ENCODE data around the gene OLIG3.
A peak's percentile ranks its signal among the peaks of the same experiment; 100 is the strongest.

The OLIG3 gene

GRCh38 chr6:137531376-137532092 is 37.3 kb upstream of the OLIG3 start:
- ChIA-PET CTCF (interaction anchor here (0.5 kb wide), 1 partner anchor 124 kb away, joined by 4 read pairs; no protein-coding TSS in a partner anchor), POLR2A (no interaction called here)
- no peak overlapping the region for H3K27ac ChIP-seq (ENCODE audit: extremely low read depth, low read depth, low read length)
- TF ChIP-seq ZNF175 (tag by site-specific recombination; IDR thresholded peaks at IDR 0.05) (no peak), ZNF658 (tag by site-specific recombination; IDR thresholded peaks at IDR 0.05) (no peak), HOXC10 (CRISPR knock-in tag; IDR thresholded peaks at IDR 0.05) (no peak), ZBTB49 (tag by site-specific recombination; IDR thresholded peaks at IDR 0.05; ENCODE audit: low read depth) (no peak), ZNF473 (tag by site-specific recombination; IDR thresholded peaks at IDR 0.05) (no peak), KLF9 (tag by site-specific recombination; IDR thresholded peaks at IDR 0.05; ENCODE audit: low read depth) (no peak), ZNF747 (tag by site-specific recombination; IDR thresholded peaks at IDR 0.05) (no peak)
- TF ChIP-seq, protein P1, sequence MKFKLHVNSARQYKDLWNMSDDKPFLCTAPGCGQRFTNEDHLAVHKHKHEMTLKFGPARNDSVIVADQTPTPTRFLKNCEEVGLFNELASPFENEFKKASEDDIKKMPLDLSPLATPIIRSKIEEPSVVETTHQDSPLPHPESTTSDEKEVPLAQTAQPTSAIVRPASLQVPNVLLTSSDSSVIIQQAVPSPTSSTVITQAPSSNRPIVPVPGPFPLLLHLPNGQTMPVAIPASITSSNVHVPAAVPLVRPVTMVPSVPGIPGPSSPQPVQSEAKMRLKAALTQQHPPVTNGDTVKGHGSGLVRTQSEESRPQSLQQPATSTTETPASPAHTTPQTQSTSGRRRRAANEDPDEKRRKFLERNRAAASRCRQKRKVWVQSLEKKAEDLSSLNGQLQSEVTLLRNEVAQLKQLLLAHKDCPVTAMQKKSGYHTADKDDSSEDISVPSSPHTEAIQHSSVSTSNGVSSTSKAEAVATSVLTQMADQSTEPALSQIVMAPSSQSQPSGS (tag by site-specific recombination; IDR thresholded peaks at IDR 0.05; ENCODE audit: low read depth), result 0 out of 2 replicates have a peak, but pooled peaks have one; percentile 31
- no peaks in the 10 kb centered on the region for H3K9me3 ChIP-seq (ENCODE audit: control insufficient read depth, insufficient read depth, low read depth, low read length)
- no peak overlapping the region for H3K4me3 ChIP-seq (ENCODE audit: low read depth, low read length)
- no peaks in the 10 kb centered on the region for H3K4me1 ChIP-seq (ENCODE audit: control insufficient read depth, insufficient read depth, low read length)
- no peaks in the 10 kb centered on the region for H3K36me3 ChIP-seq (ENCODE audit: control insufficient read depth in 2 of 2, insufficient read depth in 1 of 2, low read length in 2 of 2)

DNA sequence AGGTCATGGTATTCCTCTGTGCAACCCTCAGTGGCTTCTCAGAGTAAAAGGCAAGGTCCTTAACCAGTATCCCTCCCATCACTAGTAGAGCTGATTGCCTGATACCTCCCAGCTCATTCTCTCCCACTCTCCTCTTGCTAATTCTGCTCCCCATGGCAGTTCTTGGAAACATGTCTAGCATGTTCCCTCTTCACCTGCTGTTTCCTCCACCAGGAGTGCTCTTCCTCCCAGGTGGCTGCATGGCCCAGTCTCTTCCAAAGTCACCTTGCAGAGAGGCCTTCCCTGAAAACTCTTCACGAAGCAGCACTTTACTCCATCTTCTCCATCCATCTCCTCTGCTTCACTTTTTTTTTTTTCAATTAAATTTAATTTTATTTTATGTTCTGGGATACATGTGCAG is 36.2 kb upstream of the OLIG3 start:
- Histone ChIP-seq H3K9me3 (ENCODE audit: control insufficient read depth, insufficient read depth, low read depth, low read length) (no peaks in the 10 kb centered on the region), H3K36me3 (ENCODE audit: control insufficient read depth in 2 of 2, insufficient read depth in 1 of 2, low read length in 2 of 2) (no peaks in the 10 kb centered on the region), H3K27ac (ENCODE audit: extremely low read depth, low read depth, low read length) (no peak overlapping the region), H3K4me1 (ENCODE audit: control insufficient read depth, insufficient read depth, low read length) (no peaks in the 10 kb centered on the region), H3K4me3 (ENCODE audit: low read depth, low read length) (no peak overlapping the region)
- CTCF ChIA-PET, result interaction anchor here (0.9 to 1.0 kb wide), 3 partner anchors 13 to 155 kb away, joined by 3 to 6 read pairs (median 4); no protein-coding TSS in a partner anchor
- POLR2A ChIA-PET, result no interaction called here
- TF ChIP-seq ZNF768 (tag by site-specific recombination; IDR thresholded peaks at IDR 0.05), result no peak
- no peak for TF ChIP-seq ZNF777 (tag by site-specific recombination; IDR thresholded peaks at IDR 0.05; ENCODE audit: borderline replicate concordance)
- no peak for TF ChIP-seq SP2 (tag by site-specific recombination; IDR thresholded peaks at IDR 0.05)

GRCh38 chr6:137522831-137523230 is 28.6 kb upstream of the OLIG3 start:
- CTCF ChIA-PET, result no interaction called here
- no peaks in the 10 kb centered on the region for H3K9me3 ChIP-seq (ENCODE audit: control insufficient read depth, insufficient read depth, low read depth, low read length)
- H3K27ac ChIP-seq (ENCODE audit: extremely low read depth, low read depth, low read length), result no peak overlapping the region
- no peak overlapping the region for H3K4me3 ChIP-seq (ENCODE audit: low read depth, low read length)
- TF ChIP-seq ZNF610 (tag by site-specific recombination; IDR thresholded peaks at IDR 0.05; ENCODE audit: borderline replicate concordance) (no peak), ZNF704 (tag by site-specific recombination; IDR thresholded peaks at IDR 0.05) (no peak), ZNF394 (tag by site-specific recombination; IDR thresholded peaks at IDR 0.05; ENCODE audit: borderline replicate concordance) (no peak), ZNF37A (tag by site-specific recombination; IDR thresholded peaks at IDR 0.05) (no peak), ZNF175 (tag by site-specific recombination; IDR thresholded peaks at IDR 0.05) (no peak), ZNF169 (tag by site-specific recombination; IDR thresholded peaks at IDR 0.05) (no peak), ZNF473 (tag by site-specific recombination; IDR thresholded peaks at IDR 0.05) (no peak), ZNF121 (tag by site-specific recombination; IDR thresholded peaks at IDR 0.05) (no peak), SALL2 (tag by site-specific recombination; IDR thresholded peaks at IDR 0.05; ENCODE audit: borderline replicate concordance) (no peak), ZNF140 (tag by site-specific recombination; IDR thresholded peaks at IDR 0.05) (no peak), YY1 (tag by site-specific recombination; IDR thresholded peaks at IDR 0.05) (no peak), YY2 (tag by site-specific recombination; IDR thresholded peaks at IDR 0.05) (no peak), ZNF311 (tag by site-specific recombination; IDR thresholded peaks at IDR 0.05; ENCODE audit: borderline replicate concordance) (no peak), ZNF629 (tag by site-specific recombination; IDR thresholded peaks at IDR 0.05) (no peak)
- TF ChIP-seq, protein P2, sequence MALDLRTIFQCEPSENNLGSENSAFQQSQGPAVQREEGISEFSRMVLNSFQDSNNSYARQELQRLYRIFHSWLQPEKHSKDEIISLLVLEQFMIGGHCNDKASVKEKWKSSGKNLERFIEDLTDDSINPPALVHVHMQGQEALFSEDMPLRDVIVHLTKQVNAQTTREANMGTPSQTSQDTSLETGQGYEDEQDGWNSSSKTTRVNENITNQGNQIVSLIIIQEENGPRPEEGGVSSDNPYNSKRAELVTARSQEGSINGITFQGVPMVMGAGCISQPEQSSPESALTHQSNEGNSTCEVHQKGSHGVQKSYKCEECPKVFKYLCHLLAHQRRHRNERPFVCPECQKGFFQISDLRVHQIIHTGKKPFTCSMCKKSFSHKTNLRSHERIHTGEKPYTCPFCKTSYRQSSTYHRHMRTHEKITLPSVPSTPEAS (tag by site-specific recombination; IDR thresholded peaks at IDR 0.05), result no peak
- TF ChIP-seq, protein P3, sequence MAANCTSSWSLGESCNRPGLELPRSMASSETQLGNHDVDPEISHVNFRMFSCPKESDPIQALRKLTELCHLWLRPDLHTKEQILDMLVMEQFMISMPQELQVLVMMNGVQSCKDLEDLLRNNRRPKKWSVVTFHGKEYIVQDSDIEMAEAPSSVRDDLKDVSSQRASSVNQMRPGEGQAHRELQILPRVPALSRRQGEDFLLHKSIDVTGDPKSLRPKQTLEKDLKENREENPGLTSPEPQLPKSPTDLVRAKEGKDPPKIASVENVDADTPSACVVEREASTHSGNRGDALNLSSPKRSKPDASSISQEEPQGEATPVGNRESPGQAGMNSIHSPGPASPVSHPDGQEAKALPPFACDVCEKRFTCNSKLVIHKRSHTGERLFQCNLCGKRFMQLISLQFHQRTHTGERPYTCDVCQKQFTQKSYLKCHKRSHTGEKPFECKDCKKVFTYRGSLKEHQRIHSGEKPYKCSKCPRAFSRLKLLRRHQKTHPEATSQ (tag by site-specific recombination; IDR thresholded peaks at IDR 0.05), result no peak
- no peaks in the 10 kb centered on the region for H3K4me1 ChIP-seq (ENCODE audit: control insufficient read depth, insufficient read depth, low read length)
- no peaks in the 10 kb centered on the region for H3K36me3 ChIP-seq (ENCODE audit: control insufficient read depth in 2 of 2, insufficient read depth in 1 of 2, low read length in 2 of 2)
- POLR2A ChIA-PET, result no interaction called here

Measured in HEK293 (cell line).